ENCODE measurements around the gene HTR3C. TPM values are rescaled to one million over a fixed set of nuclear protein-coding genes. Genes with fewer than 3 reads are reported as not detected.

The HTR3C gene
- total RNA-seq, 1 experiment from 2014 or later = not detected

DNA sequence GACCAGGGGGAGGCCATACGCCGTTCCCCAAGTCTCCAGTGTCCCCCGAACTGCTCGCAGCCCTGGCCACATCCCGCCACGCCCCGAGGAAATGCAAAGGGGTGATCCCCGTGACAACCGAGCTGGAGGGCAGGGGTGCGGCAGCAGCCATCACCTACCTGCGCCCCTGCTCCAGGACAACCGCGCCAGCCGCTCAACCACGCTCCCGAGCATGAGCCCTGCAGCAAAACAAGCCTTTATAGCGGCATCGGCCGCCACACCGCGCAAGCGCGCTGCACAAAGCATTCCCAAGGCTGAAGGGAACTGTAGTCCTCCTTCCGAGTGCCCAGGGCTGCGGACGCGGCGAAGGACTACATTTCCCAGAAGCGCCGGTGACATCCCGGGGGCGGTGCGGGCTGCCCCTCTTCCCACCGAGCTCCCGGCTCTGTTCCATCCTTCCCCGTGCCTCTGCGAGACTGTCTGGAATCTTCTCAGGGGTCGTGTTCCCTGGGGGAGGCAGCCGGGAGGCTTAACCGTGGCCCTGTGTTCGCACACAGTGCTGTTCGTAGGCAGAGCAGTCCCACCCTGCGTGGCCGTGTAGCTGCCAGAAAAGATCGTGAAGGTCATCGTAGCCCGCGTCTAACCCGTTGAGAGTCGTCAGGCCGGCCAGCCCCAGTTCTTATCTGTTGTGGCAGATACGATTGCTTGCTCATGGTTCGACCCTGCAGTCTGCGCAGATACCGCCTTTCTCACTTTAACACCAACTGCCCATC is 35.0 kb upstream of the HTR3C start, which contains the start of gene ABCC5 (continued):
- peak; percentile 83 for TF ChIP-seq POLR2AphosphoS5 (IDR thresholded peaks at IDR 0.05; ENCODE audit: low read depth, low read length)

- ChIA-PET CTCF (interaction anchor here (0.6 to 1.2 kb wide), 9 partner anchors 12 to 270 kb away, joined by 3 to 11 read pairs (median 3); partner anchors contain the start of genes HTR3C and PARL), POLR2A (interaction anchor here (1.0 kb wide), 2 partner anchors 17 to 32 kb away, joined by 3 to 5 read pairs; no protein-coding TSS in a partner anchor)
- H3K36me3 ChIP-seq (ENCODE audit: control insufficient read depth in 1 of 2, insufficient read depth in 2 of 2, low read length in 2 of 2) = no peaks in the 10 kb centered on the region
- TF ChIP-seq ELF1 (IDR thresholded peaks at IDR 0.05; ENCODE audit: borderline replicate concordance, low read depth) (no peak), EGR1 (IDR thresholded peaks at IDR 0.05; ENCODE audit: low read depth) (no peak), JUND (IDR thresholded peaks at IDR 0.05) (no peak), ZNF274 (IDR thresholded peaks at IDR 0.05; ENCODE audit: low read depth, low read length) (no peak), POLR2A (IDR thresholded peaks at IDR 0.05; ENCODE audit: borderline replicate concordance, extremely low read depth, insufficient read depth, insufficient read length) (no peak), SRF (IDR thresholded peaks at IDR 0.05; ENCODE audit: low read depth) (no peak), ZFX (IDR thresholded peaks at IDR 0.05) (no peak), SP1 (IDR thresholded peaks at IDR 0.05; ENCODE audit: low read depth) (no peak), EZH2 (IDR thresholded peaks at IDR 0.05) (no peak), CBX3 (IDR thresholded peaks at IDR 0.05; ENCODE audit: low read depth) (no peak), TCF7L2 (IDR thresholded peaks at IDR 0.05; ENCODE audit: borderline replicate concordance, extremely low read depth, insufficient read depth, insufficient read length) (no peak), CTCF (IDR thresholded peaks at IDR 0.05 in 2 of 3, conservative IDR thresholded peaks at IDR 0.05 in 1 of 3; ENCODE audit: borderline replicate concordance in 1 of 3, insufficient read depth in 1 of 3, low read depth in 2 of 3, low read length in 2 of 3) (no peak), RAD21 (IDR thresholded peaks at IDR 0.05; ENCODE audit: low read depth) (no peak), YY1 (IDR thresholded peaks at IDR 0.05; ENCODE audit: extremely low read depth, insufficient replicate concordance, low read depth, low read length) (no peak), EZH2phosphoT487 (IDR thresholded peaks at IDR 0.05; ENCODE audit: borderline replicate concordance) (no peak)
- TF ChIP-seq, protein P1, sequence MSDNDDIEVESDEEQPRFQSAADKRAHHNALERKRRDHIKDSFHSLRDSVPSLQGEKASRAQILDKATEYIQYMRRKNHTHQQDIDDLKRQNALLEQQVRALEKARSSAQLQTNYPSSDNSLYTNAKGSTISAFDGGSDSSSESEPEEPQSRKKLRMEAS (IDR thresholded peaks at IDR 0.05) = no peak
- TF ChIP-seq, protein P2, sequence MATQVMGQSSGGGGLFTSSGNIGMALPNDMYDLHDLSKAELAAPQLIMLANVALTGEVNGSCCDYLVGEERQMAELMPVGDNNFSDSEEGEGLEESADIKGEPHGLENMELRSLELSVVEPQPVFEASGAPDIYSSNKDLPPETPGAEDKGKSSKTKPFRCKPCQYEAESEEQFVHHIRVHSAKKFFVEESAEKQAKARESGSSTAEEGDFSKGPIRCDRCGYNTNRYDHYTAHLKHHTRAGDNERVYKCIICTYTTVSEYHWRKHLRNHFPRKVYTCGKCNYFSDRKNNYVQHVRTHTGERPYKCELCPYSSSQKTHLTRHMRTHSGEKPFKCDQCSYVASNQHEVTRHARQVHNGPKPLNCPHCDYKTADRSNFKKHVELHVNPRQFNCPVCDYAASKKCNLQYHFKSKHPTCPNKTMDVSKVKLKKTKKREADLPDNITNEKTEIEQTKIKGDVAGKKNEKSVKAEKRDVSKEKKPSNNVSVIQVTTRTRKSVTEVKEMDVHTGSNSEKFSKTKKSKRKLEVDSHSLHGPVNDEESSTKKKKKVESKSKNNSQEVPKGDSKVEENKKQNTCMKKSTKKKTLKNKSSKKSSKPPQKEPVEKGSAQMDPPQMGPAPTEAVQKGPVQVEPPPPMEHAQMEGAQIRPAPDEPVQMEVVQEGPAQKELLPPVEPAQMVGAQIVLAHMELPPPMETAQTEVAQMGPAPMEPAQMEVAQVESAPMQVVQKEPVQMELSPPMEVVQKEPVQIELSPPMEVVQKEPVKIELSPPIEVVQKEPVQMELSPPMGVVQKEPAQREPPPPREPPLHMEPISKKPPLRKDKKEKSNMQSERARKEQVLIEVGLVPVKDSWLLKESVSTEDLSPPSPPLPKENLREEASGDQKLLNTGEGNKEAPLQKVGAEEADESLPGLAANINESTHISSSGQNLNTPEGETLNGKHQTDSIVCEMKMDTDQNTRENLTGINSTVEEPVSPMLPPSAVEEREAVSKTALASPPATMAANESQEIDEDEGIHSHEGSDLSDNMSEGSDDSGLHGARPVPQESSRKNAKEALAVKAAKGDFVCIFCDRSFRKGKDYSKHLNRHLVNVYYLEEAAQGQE (IDR thresholded peaks at IDR 0.05; ENCODE audit: low read depth) = no peak
Observed at GRCh38 chr3:184018424-184018973, 34.3 kb upstream of the HTR3C start.

More at GRCh38 chr3:184018424-184018973, 34.3 kb upstream of the HTR3C start:
- peaks cover 4 to 13% of the 10 kb centered on the region in 2 experiments; a peak in 3 of 4 replicates for H3K4me1 ChIP-seq (ENCODE audit: control insufficient read depth in 1 of 2, insufficient read depth in 2 of 2, low read length in 2 of 2)
- H2AFZ ChIP-seq (ENCODE audit: low read depth, low read length, poor library complexity, severe bottlenecking) = peak overlapping the region; percentile 59
- no peak for ATAC-seq
- no peaks in the 10 kb centered on the region for H3K9me2 ChIP-seq (ENCODE audit: insufficient read depth)
- H3K4me3 ChIP-seq (replicated peaks in 1 of 2; ENCODE audit: low read depth in 1 of 2, low read length in 2 of 2) = peak overlapping the region; percentile 83 to 100
- H4K20me1 ChIP-seq (ENCODE audit: insufficient read depth) = no peaks in the 10 kb centered on the region
- H3K9me3 ChIP-seq (ENCODE audit: control insufficient read depth in 1 of 2, insufficient read depth in 1 of 2, low read depth in 1 of 2, low read length in 2 of 2) = no peaks in the 10 kb centered on the region
- H3K9ac ChIP-seq (ENCODE audit: low read length) = peak overlapping the region; percentile 70
- DNase-seq (ENCODE audit: low read depth, low spot score) = no peak
- BruUV-seq (replicated peaks) = TSS peak; percentile 69
- peak overlapping the region; percentile 82 for H3K4me2 ChIP-seq (ENCODE audit: low read length)
- RAD21 ChIA-PET (ENCODE audit: low non-redundant PET in 1 of 2, low total read pairs in 2 of 2, uncharacterized antibody in 2 of 2, unreplicated experiment in 2 of 2) = no interaction called here
- no peaks in the 10 kb centered on the region; the same call in 1 of the 2 replicates for H3K79me2 ChIP-seq (ENCODE audit: insufficient read depth, low read length)
- intact Hi-C loops (cut with micrococcal nuclease) = loop anchor here (10.0 kb wide), 1 partner anchor 266 kb away; no protein-coding TSS in a partner anchor
- peak overlapping the region; percentile 71; the same call in 1 of the 2 replicates for H3K27ac ChIP-seq (ENCODE audit: low read depth, low read length)
- H3K27me3 ChIP-seq (ENCODE audit: insufficient read depth, low read length) = no peaks in the 10 kb centered on the region
